ENCODE data around the gene CASP14.
"Not testable (repeated sequence)": the region's sequence is repeated elsewhere in the genome, so short reads cannot be mapped to it uniquely, and the experiment has no call there.

CASP14 gene

DNA sequence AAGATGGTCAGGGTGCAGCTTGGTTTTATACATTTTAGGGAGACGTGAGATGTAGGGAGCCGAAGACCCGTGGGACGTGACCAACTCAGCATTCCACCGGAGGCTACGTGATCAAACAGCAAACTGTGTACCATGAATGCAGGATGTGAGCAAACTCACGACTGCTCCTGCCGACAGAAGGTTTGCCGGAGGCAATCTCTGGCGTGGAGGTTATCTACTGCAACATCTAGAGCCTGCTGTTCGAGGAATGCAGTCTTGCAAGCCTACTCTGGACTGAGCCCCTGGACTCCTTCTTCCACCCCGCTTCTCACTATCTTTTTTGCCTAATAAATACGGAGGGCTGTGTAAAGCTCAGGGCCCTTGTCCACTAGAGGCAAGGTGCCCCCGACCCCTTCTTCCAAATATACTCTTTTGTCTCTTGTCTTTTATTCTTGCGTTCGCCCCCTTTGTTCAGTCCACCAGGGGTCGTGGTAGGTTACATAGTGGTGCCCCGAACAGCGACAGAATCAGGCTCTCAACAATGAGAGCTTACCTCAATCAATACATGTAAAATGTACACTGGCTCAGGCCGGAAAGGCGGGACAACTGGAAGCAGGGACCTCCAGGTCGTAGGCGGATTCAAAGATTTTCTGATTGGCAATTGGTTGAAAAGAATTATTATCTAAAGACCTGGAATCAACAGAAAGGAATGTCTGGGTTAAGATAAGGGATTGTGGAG lies 23.8 kb downstream of the CASP14 start:
- no peak for DNase-seq

DNA sequence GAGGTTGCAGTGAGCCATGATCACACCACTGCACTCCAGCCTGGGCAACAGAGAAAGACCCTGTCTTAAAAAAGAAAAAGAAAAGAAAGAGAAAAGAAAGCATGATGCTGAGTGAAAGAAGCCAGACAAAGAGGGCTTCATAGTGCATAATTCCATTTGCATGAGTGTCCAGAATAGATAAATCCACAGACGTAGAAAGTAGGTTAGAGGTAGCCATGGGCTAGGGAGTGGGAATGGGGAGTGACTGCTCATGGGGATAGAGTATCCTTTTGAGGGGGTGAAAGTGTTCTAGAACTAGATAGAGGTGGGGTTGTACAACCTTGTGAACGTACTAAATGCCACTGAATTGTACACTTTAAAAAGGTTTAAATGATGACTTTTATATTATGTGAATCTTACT lies 25.1 kb downstream of the CASP14 start:
- no peak for DNase-seq

DNA sequence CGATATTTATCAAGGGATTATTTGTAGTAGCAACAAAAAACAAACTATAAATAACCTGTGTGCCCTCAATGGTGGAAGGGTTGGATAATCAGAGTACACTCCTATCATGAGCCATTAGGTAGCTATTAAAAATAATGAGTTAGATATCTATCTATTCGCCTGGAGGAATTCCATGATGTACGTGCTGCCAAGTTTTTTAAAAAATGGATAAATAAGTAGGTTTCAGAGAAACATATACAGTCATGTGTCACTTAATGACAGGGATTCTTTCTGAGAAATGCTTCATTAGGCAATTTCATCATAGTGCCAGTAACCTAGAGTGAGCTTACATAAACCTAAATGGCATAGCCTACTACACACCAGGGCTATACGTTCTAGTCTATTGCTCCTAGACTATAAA lies 26.5 kb downstream of the CASP14 start:
- DNase-seq = no peak

GRCh38 chr19:15080002-15080401 lies 30.7 kb downstream of the CASP14 start:
- DNase-seq = not testable (repeated sequence)

- no peak for DNase-seq
Measured at GRCh38 chr19:15081911-15082310, 32.6 kb downstream of the CASP14 start, which contains the start of gene OR1I1. OR1I1 (plus strand) TSS chr19:15082211; CDS start chr19:15087066, 4,855 bp downstream.

- no peak for DNase-seq
Measured at GRCh38 chr19:15087182-15087581, 37.9 kb downstream of the CASP14 start.

GRCh38 chr19:15091918-15092753 lies 42.9 kb downstream of the CASP14 start:
- peak; percentile 20 to 68 for DNase-seq

DNA sequence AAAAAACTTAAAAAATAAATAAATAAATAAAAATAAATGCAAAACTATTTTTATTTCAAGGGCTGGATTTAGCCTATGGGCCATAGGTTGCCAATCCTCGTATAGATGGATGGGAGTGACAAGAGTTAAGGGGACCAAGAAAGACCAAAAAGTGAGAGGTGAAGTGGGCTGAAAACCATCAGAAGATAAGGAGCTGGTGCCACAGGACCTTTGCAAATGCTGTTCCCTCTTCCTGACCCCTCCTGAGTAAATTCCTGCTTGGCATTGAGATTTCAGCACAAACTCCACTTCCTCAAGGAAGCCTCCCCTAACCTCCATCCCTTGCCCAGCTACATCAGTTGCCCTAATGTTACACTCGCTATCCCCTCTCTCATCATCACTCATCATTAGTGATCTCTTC lies 43.7 kb downstream of the CASP14 start:
- no peak for DNase-seq

DNA sequence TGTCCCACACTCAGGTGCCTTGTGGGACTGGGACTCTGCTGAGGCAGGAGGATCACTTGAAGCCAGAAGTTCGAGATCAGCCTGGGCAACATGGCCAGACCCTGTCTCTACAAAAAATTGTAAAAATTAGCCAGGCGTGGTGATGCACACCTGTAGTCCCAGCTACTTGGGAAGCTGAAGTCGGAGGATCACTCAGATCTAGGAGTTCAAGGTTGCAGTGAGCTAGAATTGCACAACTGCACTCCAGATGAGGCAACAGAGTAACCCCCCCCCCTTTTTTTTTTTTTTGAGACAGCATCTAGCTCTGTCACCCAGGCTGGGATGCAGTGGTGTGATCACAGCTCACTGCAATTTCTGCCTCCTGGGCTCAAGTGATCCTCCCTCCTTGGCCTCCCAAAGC lies 46.9 kb downstream of the CASP14 start:
- no peak for DNase-seq

- not testable (repeated sequence) for DNase-seq
Measured at GRCh38 chr19:15097980-15098379, 48.7 kb downstream of the CASP14 start.

DNA sequence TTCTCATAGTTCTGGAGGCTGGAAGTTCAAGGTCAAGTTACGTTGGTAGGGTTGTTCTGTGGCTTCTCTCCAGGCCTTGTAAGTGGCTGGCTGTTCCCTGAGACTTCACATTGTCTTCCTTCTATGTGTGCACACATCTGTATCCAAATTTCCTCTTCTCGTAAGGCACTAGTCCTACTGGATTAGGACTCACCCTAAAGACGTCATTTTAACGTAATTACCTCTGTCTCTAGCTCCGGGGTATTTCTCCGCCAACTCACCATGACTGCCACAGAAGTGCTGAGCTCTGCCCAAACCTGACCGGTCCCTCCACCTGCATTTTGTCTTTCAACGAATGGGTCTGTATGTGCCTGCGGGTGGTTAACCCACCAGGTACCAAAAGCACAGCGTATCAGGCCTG lies 49.2 kb downstream of the CASP14 start:
- DNase-seq = no peak

DNA sequence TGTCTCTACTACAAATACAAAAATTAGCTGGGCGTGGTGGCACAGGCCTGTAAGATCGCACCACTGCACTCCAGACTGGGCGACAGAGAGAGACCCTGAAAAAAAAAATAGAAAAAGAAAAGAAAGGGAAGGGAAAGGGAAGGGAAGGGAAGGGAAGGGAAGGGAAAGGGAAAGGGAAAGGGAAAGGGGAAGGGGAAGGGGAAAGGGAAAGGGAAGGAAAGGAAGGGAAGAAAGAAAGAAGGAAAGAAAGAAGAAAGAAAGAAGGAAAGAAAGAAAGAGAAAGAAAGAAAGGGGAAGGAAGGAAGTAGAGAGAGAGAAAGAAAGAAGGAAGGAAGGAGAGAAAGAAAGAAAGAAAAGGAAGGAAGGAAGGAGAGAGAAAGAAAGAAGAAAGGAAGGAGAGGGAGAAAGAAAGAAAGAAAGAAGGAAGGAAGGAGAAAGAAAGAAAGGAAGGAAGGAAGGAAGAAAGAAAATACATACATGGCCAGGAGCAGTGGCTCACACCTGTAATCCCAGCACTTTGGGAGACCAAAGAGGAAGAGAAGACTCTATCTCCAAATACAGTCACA lies 49.8 kb downstream of the CASP14 start:
- DNase-seq = no peak

DNA sequence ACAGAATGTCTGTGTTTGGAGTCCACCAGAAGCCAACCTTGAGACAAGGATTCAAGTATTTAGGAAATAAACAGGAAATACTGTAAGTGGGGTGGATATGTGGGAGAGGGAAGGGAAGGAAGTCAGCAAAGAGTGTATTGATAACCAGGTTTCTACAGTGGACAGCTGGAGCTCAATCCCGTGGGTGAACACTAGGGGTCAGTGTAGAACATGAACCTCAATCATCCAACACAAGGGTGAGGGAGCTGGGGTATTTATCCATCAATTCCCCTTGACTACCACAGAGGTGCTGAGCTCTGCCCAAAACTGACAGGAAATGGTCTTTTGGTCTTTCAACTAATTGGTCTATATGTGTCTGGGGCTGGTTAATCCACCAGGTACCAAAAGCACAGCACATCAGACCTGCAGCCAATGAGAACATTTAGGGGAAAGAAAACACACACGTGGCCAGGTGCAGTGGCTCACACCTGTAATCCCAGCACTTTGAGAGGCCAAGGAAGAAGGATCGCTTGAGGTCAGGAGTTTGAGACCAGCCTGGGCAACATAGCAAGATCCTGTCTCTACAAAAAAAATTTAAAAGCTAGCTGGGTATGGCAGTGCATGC lies 52.3 kb downstream of the CASP14 start:
- peak; percentile 24 to 63 for DNase-seq

- DNase-seq = no peak
Measured at GRCh38 chr19:15104003-15104402, 54.7 kb downstream of the CASP14 start.

DNA sequence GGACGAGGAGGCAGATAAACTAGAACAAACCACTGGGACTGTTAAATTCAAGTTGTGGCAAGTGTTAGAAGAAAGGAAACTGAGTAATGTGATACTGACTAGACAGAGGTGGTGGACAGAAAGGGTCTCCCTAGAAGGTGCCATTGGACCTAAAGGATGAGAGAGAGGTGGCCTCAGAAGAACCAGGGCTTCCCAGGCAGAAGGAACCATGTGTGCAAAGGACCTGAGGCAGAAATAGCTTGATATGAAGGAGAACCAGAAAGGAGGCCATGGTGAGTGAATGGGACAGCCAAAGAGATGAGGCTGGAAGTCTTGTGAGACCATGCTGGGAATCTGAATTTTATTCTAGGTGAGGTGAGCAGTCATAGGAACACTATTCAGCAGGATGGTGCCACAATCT lies 55.1 kb downstream of the CASP14 start:
- no peak for DNase-seq

GRCh38 chr19:15105044-15105443 lies 55.8 kb downstream of the CASP14 start:
- DNase-seq = no peak

DNA sequence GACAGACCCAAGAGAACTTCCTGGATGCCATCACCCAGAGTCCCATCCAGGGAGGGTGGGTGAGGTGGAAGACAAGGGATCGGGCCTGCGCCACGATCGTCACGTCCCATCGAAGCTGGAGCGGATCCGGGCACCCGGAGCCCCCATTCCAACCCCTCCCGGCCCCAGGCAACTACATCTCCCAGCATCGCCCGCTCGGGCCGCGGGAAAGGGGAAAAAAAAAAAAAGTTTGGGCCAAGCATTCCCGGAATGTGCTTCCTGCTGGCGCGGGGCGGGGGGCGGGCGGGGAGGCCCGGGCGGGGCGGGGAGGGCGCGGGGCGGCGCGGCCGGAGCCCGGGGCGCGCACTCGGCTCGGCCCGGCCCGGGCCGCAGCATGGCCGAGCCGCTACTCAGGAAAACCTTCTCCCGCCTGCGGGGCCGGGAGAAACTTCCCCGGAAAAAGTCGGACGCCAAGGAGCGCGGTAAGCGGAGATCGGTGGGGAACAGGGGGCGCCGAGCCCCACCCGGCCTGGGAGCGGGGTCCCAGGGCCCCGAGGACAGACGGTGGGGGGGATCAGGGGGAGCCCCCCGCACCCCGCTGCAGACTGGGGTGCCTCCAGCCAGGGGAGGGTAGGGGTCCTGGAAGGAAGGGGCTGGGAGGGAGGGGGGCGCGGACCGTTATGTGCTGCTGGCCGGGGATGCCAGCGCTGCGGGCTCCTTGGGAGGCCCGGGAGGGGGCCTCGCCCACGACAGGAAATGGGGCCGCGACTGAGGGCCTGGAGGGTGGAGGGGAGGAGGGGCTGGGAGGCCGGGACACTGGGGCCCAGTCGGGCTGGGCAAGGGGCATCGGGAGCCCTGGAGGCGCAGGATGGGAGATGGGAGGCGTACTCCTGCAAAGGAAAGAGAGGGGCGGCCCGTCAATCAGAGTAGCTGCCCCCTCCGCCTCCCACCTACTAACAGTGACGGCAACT lies 58.1 kb downstream of the CASP14 start, which contains the start of gene SYDE1:
SYDE1 (plus strand) TSS at position 341 of the 950 bp plus-strand sequence; CDS start at position 374, 33 bp downstream.
- no peak for DNase-seq
